GM12891 (cell line): Measurements from ENCODE around the gene SEPTIN2.
A peak's percentile ranks its signal among the peaks of the same experiment; 100 is the strongest.

ENCODE experiments used
- POLR2A ChIP-seq: IDR thresholded peaks from 2 replicates; pipeline ENCODE4 v1.6.1; 2011; ENCODE audit warnings: low read depth, low read length, control low read depth
- POLR2AphosphoS5 ChIP-seq: IDR thresholded peaks from 2 replicates; pipeline ENCODE4 v1.6.1; 2011; ENCODE audit warnings: low read depth, low read length, control low read depth
- TAF1 ChIP-seq: IDR thresholded peaks from 2 replicates; pipeline ENCODE4 v1.6.1; 2011; ENCODE audit warnings: low read depth, low read length, control low read depth

DNA sequence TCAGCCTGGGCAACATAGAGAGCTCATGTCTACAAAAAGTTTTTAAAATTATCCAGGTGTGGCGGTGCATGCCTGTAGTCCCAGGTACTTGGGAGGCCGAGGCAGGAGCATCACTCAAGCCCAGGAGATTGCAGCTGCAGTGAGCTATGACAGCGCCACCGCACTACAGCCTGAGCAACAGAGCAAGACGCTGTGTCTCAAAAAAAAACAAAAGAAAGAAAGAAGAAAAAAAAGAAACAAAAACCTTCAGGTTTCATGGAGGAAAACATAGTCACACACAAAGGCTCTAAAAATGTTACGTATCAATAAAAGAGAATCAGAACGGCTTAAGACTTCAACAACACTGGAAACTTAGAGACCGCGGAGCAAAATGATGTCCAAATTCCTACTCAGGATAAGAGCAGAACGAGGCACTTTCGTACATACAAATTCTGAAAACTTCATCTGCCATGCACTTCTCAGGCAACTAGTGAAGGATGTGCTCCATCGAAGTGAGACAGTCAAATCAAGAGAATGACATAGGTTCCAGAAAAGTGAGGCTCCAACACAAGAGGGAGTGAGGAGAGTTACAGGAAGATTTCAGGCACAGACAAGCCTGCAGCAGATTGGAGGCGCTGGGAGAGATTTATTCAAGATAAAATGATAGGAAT lies 4.7 kb upstream of the SEPTIN2 start:
- TF ChIP-seq POLR2AphosphoS5 (0 out of 2 replicates have a peak, but pooled peaks have one; percentile 28), POLR2A (no peak; the same call in 1 of the 2 replicates), TAF1 (no peak)
